Measurements from ENCODE around the gene PPP6R2. TPM values are rescaled to one million over a fixed set of nuclear protein-coding genes. Genes with fewer than 3 reads are reported as not detected.

The PPP6R2 gene
- total and polyA plus RNA-seq, 8 donors = 24.4 to 243 (median 62.3) TPM

GRCh38 chr22:50325444-50326224 is 17.5 kb upstream of the PPP6R2 start:
- Histone ChIP-seq H3K4me1 (peaks cover 13 to 25% (median 20%) of the 10 kb centered on the region in 4 donors), H3K4me3 (peak overlapping the region; percentile 72 to 95 (median 88)), H3K9me3 (no peaks in the 10 kb centered on the region), H3K27me3 (no peaks in the 10 kb centered on the region), H3K36me3 (no peaks in the 10 kb centered on the region), H3K27ac (no peak overlapping the region)
- intact Hi-C loops (cut with DNase I; ENCODE audit: low total_unique reads) = no loop called here
- DNase-seq = no peak
- TF ChIP-seq CTCF (IDR thresholded peaks at IDR 0.05) (no peak), POLR2A (IDR thresholded peaks at IDR 0.05) (no peak), EP300 (IDR thresholded peaks at IDR 0.05) (no peak), POLR2AphosphoS5 (IDR thresholded peaks at IDR 0.05) (no peak)
- WGBS, 5 donors = 83 to 94% (median 85%) methylated on average over 19 of the region's 19 CpGs

GRCh38 chr22:50326225-50326955 is 16.7 kb upstream of the PPP6R2 start:
- no peak for TF ChIP-seq CTCF (IDR thresholded peaks at IDR 0.05)
- TF ChIP-seq POLR2AphosphoS5 (IDR thresholded peaks at IDR 0.05) = no peak
- TF ChIP-seq EP300 (IDR thresholded peaks at IDR 0.05) = no peak
- TF ChIP-seq POLR2A (IDR thresholded peaks at IDR 0.05) = no peak
- Histone ChIP-seq H3K36me3 (no peaks in the 10 kb centered on the region), H3K9me3 (no peaks in the 10 kb centered on the region), H3K4me1 (peaks cover 13 to 33% (median 20%) of the 10 kb centered on the region in 4 donors), H3K27me3 (no peaks in the 10 kb centered on the region), H3K4me3 (peak overlapping the region; percentile 72 to 95 (median 88)), H3K27ac (peak overlapping the region in 4 of 5 donors; percentile 60 to 98 (median 78))
- 12 to 15% (median 14%) methylated on average over 40 to 56 of the region's 56 CpGs for WGBS, 5 donors
- no peak for DNase-seq
- intact Hi-C loops (cut with DNase I; ENCODE audit: low total_unique reads) = no loop called here

- peak within 1 kb of the TSS; percentile 72 to 95 (median 88) for H3K4me3 ChIP-seq
- no peaks in the 10 kb centered on the region for H3K27me3 ChIP-seq
- H3K9me3 ChIP-seq = no peaks in the 10 kb centered on the region
- peak within 1 kb of the TSS; percentile 91 to 98 (median 95) for H3K27ac ChIP-seq
- peak in 2 of 3 donors; percentile 60 to 61 for TF ChIP-seq POLR2AphosphoS5 (IDR thresholded peaks at IDR 0.05)
- TF ChIP-seq EP300 (IDR thresholded peaks at IDR 0.05) = no peak
- peak in 4 of 7 experiments; percentile 19 to 93 (median 44) for TF ChIP-seq CTCF (IDR thresholded peaks at IDR 0.05)
- WGBS, 5 donors = 0 to 4% (median 1%) methylated on average over 17 to 105 of the region's 105 CpGs
- H3K36me3 ChIP-seq = no peaks in the 10 kb centered on the region
- peak; percentile 87 to 96 for DNase-seq
- intact Hi-C loops (cut with DNase I; ENCODE audit: low total_unique reads) = no loop called here
- H3K4me1 ChIP-seq = peaks cover 13 to 35% (median 20%) of the 10 kb centered on the region in 4 donors
Measured at GRCh38 chr22:50326956-50327710, 16.0 kb upstream of the PPP6R2 start, which contains the start of gene DENND6B. DENND6B (minus strand) TSS chr22:50327012; CDS start chr22:50326988, 24 bp downstream.

- no peak for TF ChIP-seq CTCF (IDR thresholded peaks at IDR 0.05)
- no peak for TF ChIP-seq EP300 (IDR thresholded peaks at IDR 0.05)
- TF ChIP-seq POLR2A (IDR thresholded peaks at IDR 0.05) = no peak
- TF ChIP-seq POLR2AphosphoS5 (IDR thresholded peaks at IDR 0.05) = no peak
- intact Hi-C loops (cut with DNase I; ENCODE audit: low total_unique reads) = no loop called here
- Histone ChIP-seq H3K4me1 (peaks cover 13 to 35% (median 20%) of the 10 kb centered on the region in 4 donors), H3K4me3 (peak overlapping the region; percentile 72 to 95 (median 88)), H3K27me3 (no peaks in the 10 kb centered on the region), H3K27ac (peak overlapping the region; percentile 91 to 98 (median 95)), H3K9me3 (no peaks in the 10 kb centered on the region), H3K36me3 (no peaks in the 10 kb centered on the region)
- WGBS, 5 donors = 63 to 97% (median 69%) methylated on average over 10 to 22 of the region's 22 CpGs
- no peak for DNase-seq
Measured at GRCh38 chr22:50327711-50328019, 15.5 kb upstream of the PPP6R2 start.
